Neural cell (in vitro differentiated cells): ENCODE data around the gene GMDS. TPM values are rescaled to one million over a fixed set of nuclear protein-coding genes. Genes with fewer than 3 reads are reported as not detected.

Experiments used
- H2AFZ ChIP-seq: fragments of 200-600, 300-800 bp; sonication (generic), shearing (Covaris generic); 2 replicates; pipeline ENCODE4 v1.6.0; 2014; ENCODE audit warnings: low read depth, mild to moderate bottlenecking, antibody characterized with exemption, low read length, moderate library complexity
- H3F3A ChIP-seq: fragments of 200-600 bp; shearing (Covaris generic); 2 replicates; pipeline ENCODE4 v1.6.1; 2016; ENCODE audit warnings: mild to moderate bottlenecking, moderate library complexity, mixed read lengths, antibody characterized with exemption, low read length; ENCODE audit not compliant: insufficient read depth, poor library complexity, severe bottlenecking
- H3K27ac ChIP-seq: fragments of 200-600, 300-800 bp; sonication (generic), shearing (Covaris generic); 2 replicates; pipeline ENCODE4 v1.5.1; 2014; ENCODE audit warnings: mild to moderate bottlenecking, low read length, moderate library complexity
- H3K27me3 ChIP-seq: fragments of 300-800, 200-600 bp; sonication (generic), shearing (Covaris generic); 2 replicates; pipeline ENCODE4 v1.6.0; 2014; ENCODE audit warnings: mild to moderate bottlenecking, low read depth, low read length, moderate library complexity; ENCODE audit not compliant: insufficient read depth
- H3K36me3 ChIP-seq: fragments of 300-800, 200-600 bp; sonication (generic), shearing (Covaris generic); 2 replicates; pipeline ENCODE4 v1.5.1; 2014; ENCODE audit warnings: mild to moderate bottlenecking, antibody characterized with exemption, low read length, moderate library complexity; ENCODE audit not compliant: insufficient read depth
- H3K4me2 ChIP-seq: fragments of 300-800, 200-600 bp; sonication (generic), shearing (Covaris generic); 2 replicates; pipeline ENCODE4 v1.6.0; 2014; ENCODE audit warnings: mild to moderate bottlenecking, low read length
- H3K4me3 ChIP-seq: fragments of 300-800, 200-600 bp; sonication (generic), shearing (Covaris generic); 2 replicates; pipeline ENCODE4 v1.5.1; 2014; ENCODE audit warnings: mild to moderate bottlenecking, low read length, moderate library complexity
- H3K79me2 ChIP-seq: fragments of 200-600 bp; shearing (Covaris generic); replicated peaks from 2 replicates; pipeline ENCODE4 v1.6.0; 2014; ENCODE audit warnings: mild to moderate bottlenecking, low read length, moderate library complexity; ENCODE audit not compliant: insufficient read depth
- H3K9ac ChIP-seq: fragments of 300-800, 200-600 bp; sonication (generic), shearing (Covaris generic); 2 replicates; pipeline ENCODE4 v1.6.1; 2016; ENCODE audit warnings: mild to moderate bottlenecking, low read length, mixed read lengths
- H3K9me2 ChIP-seq: fragments of 200-600 bp; shearing (Covaris generic); 2 replicates; pipeline ENCODE4 v1.6.1; 2016; ENCODE audit warnings: mild to moderate bottlenecking, low read length, mixed read lengths; ENCODE audit not compliant: insufficient read depth
- H3K9me3 ChIP-seq: fragments of 200-600, 300-800 bp; sonication (generic), shearing (Covaris generic); 2 replicates; pipeline ENCODE4 v1.6.1; 2016; ENCODE audit warnings: mild to moderate bottlenecking, mixed run types, low read length, moderate library complexity, mixed read lengths
- H4K20me1 ChIP-seq: fragments of 200-600 bp; shearing (Covaris generic); 2 replicates; pipeline ENCODE4 v1.6.1; 2016; ENCODE audit warnings: mild to moderate bottlenecking, mixed run types; ENCODE audit not compliant: insufficient read depth
- CTCF ChIP-seq: fragments of 450-650 bp; IDR thresholded peaks from 2 replicates; pipeline ENCODE4 v1.5.1; 2014; ENCODE audit warnings: antibody characterized with exemption, mild to moderate bottlenecking, moderate library complexity; ENCODE audit not compliant: poor library complexity, severe bottlenecking
- EP300 ChIP-seq: fragments of 450-650 bp; conservative IDR thresholded peaks from 2 replicates; pipeline ENCODE4 v1.6.1; 2014; ENCODE audit warnings: antibody characterized with exemption, mild to moderate bottlenecking, moderate library complexity; ENCODE audit not compliant: poor library complexity, severe bottlenecking
- EZH2 ChIP-seq: fragments of 200-600, 300-800 bp; shearing (Covaris generic), sonication (generic); IDR thresholded peaks from 2 replicates; pipeline ENCODE4 v1.6.1; 2014; ENCODE audit warnings: antibody characterized with exemption, low read length, borderline replicate concordance, mild to moderate bottlenecking; ENCODE audit not compliant: insufficient read depth, poor library complexity, severe bottlenecking
- MXI1 ChIP-seq: fragments of 450-650 bp; conservative IDR thresholded peaks from 2 replicates; pipeline ENCODE4 v1.6.1; 2014; ENCODE audit warnings: antibody characterized with exemption, mild to moderate bottlenecking; ENCODE audit not compliant: poor library complexity, severe bottlenecking
- POLR2AphosphoS5 ChIP-seq: IDR thresholded peaks from 2 replicates; pipeline ENCODE4 v1.6.1; 2012
- RAD21 ChIP-seq: fragments of 450-650 bp; conservative IDR thresholded peaks from 2 replicates; pipeline ENCODE4 v1.6.1; 2014; ENCODE audit warnings: antibody characterized with exemption, mild to moderate bottlenecking, moderate library complexity
- REST ChIP-seq: IDR thresholded peaks from 2 replicates; pipeline ENCODE4 v1.6.1; 2012; ENCODE audit warnings: borderline replicate concordance
- SMC3 ChIP-seq: fragments of 450-650 bp; conservative IDR thresholded peaks from 2 replicates; pipeline ENCODE4 v1.6.1; 2014; ENCODE audit warnings: antibody characterized with exemption, mild to moderate bottlenecking, moderate library complexity; ENCODE audit not compliant: poor library complexity
- TAF1 ChIP-seq: IDR thresholded peaks from 2 replicates; pipeline ENCODE4 v1.6.1; 2012; ENCODE audit warnings: low read depth
- polyA plus RNA-seq: library from polyadenylated mRNA; depleted of rRNA; stranded (reverse); fragments of >200 nt; gene quantifications from 2 replicates; pipeline ENCODE4 v1.2.3, GENCODE V29; 2014

GMDS gene
- polyA plus RNA-seq, 1 donor from 2014 or later: 11.4 TPM

- Histone ChIP-seq H3F3A (no peaks in the 10 kb centered on the region), H3K27me3 (no peaks in the 10 kb centered on the region), H3K9me2 (no peaks in the 10 kb centered on the region), H3K4me2 (no peak overlapping the region), H3K4me3 (no peak overlapping the region), H4K20me1 (no peaks in the 10 kb centered on the region), H3K9me3 (no peaks in the 10 kb centered on the region), H3K9ac (no peak overlapping the region), H3K36me3 (no peaks in the 10 kb centered on the region), H3K79me2 (no peaks in the 10 kb centered on the region), H3K27ac (no peak overlapping the region), H2AFZ (no peak overlapping the region)
- TF ChIP-seq EP300: no peak
- TF ChIP-seq SMC3: no peak
Measured at GRCh38 chr6:1896897-1897296, 348.5 kb downstream of the GMDS start.

DNA sequence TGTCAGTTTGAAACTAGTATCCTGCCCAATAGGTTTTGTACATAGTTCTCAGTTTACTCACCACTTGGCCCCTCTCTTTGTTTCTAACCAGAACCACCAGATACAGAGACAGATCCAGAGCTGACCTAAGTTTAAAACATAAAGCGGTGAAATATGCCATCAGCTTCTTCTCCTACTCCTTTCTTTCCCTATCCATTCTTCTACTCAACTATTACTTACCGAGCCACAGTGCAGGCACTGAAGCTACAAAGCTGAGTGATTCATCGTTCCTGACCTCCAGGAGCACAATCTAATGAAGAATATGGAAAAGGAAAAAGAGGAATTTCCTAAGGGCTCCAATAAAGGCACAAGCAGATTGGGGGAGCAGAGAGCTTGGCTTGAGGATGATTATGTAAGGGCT lies 349.7 kb downstream of the GMDS start:
- H3K4me3 ChIP-seq: no peak overlapping the region
- H3K4me2 ChIP-seq: no peak overlapping the region
- H3K27ac ChIP-seq: no peak overlapping the region
- no peaks in the 10 kb centered on the region for H3K27me3 ChIP-seq
- H3F3A ChIP-seq: no peaks in the 10 kb centered on the region
- no peaks in the 10 kb centered on the region for H3K79me2 ChIP-seq
- no peak overlapping the region for H3K9ac ChIP-seq
- no peaks in the 10 kb centered on the region for H3K9me3 ChIP-seq
- H4K20me1 ChIP-seq: no peaks in the 10 kb centered on the region
- no peaks in the 10 kb centered on the region for H3K9me2 ChIP-seq
- no peaks in the 10 kb centered on the region for H3K36me3 ChIP-seq
- no peak overlapping the region for H2AFZ ChIP-seq
- TF ChIP-seq EZH2: no peak
- no peak for TF ChIP-seq POLR2AphosphoS5
- no peak for TF ChIP-seq MXI1
- TF ChIP-seq EP300: no peak
- TF ChIP-seq CTCF: no peak
- TF ChIP-seq REST: no peak
- no peak for TF ChIP-seq SMC3
- no peak for TF ChIP-seq TAF1
- TF ChIP-seq RAD21: no peak

DNA sequence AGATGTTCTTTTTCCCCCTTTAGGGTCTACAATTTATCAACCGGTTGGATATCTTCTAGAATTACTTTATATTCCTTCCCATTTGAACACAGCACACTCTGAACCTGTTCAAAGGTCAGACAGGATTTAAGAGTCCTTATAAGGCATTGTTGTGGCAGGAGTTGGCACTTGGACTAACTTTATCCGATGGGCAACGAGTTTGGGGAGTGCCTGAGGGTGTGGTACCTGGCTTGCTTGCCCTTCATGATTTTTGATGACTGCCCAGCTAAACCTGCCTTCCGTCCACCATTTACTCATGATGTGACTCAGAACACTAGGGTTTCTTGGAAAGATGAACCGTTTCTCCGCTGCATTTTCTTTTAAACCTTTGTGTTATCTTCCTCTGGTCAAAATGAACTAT lies 350.5 kb downstream of the GMDS start:
- Histone ChIP-seq H4K20me1 (no peaks in the 10 kb centered on the region), H2AFZ (no peak overlapping the region), H3F3A (no peaks in the 10 kb centered on the region), H3K4me3 (no peak overlapping the region), H3K36me3 (no peaks in the 10 kb centered on the region), H3K79me2 (no peaks in the 10 kb centered on the region), H3K27ac (no peak overlapping the region), H3K4me2 (no peak overlapping the region), H3K9ac (no peak overlapping the region), H3K9me2 (no peaks in the 10 kb centered on the region), H3K27me3 (no peaks in the 10 kb centered on the region), H3K9me3 (no peaks in the 10 kb centered on the region)
- TF ChIP-seq RAD21 (no peak), EP300 (no peak), MXI1 (no peak), EZH2 (no peak), REST (no peak), CTCF (no peak), TAF1 (no peak), SMC3 (no peak), POLR2AphosphoS5 (no peak)
